ENCODE data around the gene ARF5.

DNA sequence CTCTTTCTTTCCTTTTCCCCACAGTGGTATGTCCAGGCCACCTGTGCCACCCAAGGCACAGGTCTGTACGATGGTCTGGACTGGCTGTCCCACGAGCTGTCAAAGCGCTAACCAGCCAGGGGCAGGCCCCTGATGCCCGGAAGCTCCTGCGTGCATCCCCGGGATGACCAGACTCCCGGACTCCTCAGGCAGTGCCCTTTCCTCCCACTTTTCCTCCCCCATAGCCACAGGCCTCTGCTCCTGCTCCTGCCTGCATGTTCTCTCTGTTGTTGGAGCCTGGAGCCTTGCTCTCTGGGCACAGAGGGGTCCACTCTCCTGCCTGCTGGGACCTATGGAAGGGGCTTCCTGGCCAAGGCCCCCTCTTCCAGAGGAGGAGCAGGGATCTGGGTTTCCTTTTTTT is 3.0 kb downstream of the ARF5 start:
- TF ChIP-seq, protein P1, sequence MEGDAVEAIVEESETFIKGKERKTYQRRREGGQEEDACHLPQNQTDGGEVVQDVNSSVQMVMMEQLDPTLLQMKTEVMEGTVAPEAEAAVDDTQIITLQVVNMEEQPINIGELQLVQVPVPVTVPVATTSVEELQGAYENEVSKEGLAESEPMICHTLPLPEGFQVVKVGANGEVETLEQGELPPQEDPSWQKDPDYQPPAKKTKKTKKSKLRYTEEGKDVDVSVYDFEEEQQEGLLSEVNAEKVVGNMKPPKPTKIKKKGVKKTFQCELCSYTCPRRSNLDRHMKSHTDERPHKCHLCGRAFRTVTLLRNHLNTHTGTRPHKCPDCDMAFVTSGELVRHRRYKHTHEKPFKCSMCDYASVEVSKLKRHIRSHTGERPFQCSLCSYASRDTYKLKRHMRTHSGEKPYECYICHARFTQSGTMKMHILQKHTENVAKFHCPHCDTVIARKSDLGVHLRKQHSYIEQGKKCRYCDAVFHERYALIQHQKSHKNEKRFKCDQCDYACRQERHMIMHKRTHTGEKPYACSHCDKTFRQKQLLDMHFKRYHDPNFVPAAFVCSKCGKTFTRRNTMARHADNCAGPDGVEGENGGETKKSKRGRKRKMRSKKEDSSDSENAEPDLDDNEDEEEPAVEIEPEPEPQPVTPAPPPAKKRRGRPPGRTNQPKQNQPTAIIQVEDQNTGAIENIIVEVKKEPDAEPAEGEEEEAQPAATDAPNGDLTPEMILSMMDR (IDR thresholded peaks at IDR 0.05; ENCODE audit: insufficient read depth, low read length, poor library complexity, severe bottlenecking), result no peak
- TF ChIP-seq EZH2phosphoT487 (conservative IDR thresholded peaks at IDR 0.05; ENCODE audit: low read length), result no peak

Measured in SU-DHL-6 (cell line).